Suppressor macrophage (primary cell): ENCODE measurements around the gene ZRANB3.
"Not testable (repeated sequence)": the region's sequence is repeated elsewhere in the genome, so short reads cannot be mapped to it uniquely, and the experiment has no call there.

Experiments used
- DNase-seq, 4 experiments: peaks; one replicate each; pipeline ENCODE4 v3.0.0-alpha.2; 2020 to 2022

The ZRANB3 gene

GRCh38 chr2:135121016-135121657, 409.9 kb downstream of the ZRANB3 start:
- no peak for DNase-seq

- no peak for DNase-seq
These were observed 411.4 kb downstream of the ZRANB3 start for GRCh38 chr2:135119582-135119981.

- DNase-seq, result no peak
These were observed 417.7 kb downstream of the ZRANB3 start for GRCh38 chr2:135113322-135113721.

GRCh38 chr2:135105513-135106316, 425.3 kb downstream of the ZRANB3 start:
- DNase-seq, result not testable (repeated sequence)

GRCh38 chr2:135103843-135104242, 427.2 kb downstream of the ZRANB3 start:
- no peak for DNase-seq

GRCh38 chr2:135099802-135100483, 431.1 kb downstream of the ZRANB3 start:
- no peak for DNase-seq

GRCh38 chr2:135097532-135098231, 433.3 kb downstream of the ZRANB3 start:
- DNase-seq, result no peak

- DNase-seq, result no peak
These were observed 434.2 kb downstream of the ZRANB3 start for GRCh38 chr2:135096665-135097446.

- DNase-seq, result no peak
These were observed 435.4 kb downstream of the ZRANB3 start for GRCh38 chr2:135095591-135095990.

GRCh38 chr2:135094508-135094907, 436.5 kb downstream of the ZRANB3 start:
- no peak for DNase-seq

- DNase-seq, result no peak
These were observed 437.2 kb downstream of the ZRANB3 start for GRCh38 chr2:135093670-135094330.

GRCh38 chr2:135093193-135093592, 437.8 kb downstream of the ZRANB3 start:
- no peak for DNase-seq

GRCh38 chr2:135091681-135092080, 439.3 kb downstream of the ZRANB3 start:
- DNase-seq, result no peak

- DNase-seq, result not testable (repeated sequence)
These were observed 441.4 kb downstream of the ZRANB3 start for GRCh38 chr2:135089597-135089996.
